Smooth muscle cell (in vitro differentiated cells): ENCODE results near the gene CALR. TPM values are rescaled to one million over a fixed set of nuclear protein-coding genes. Genes with fewer than 3 reads are reported as not detected.

ENCODE experiments used
- DNase-seq: peaks from one replicate; lab custom pipeline; 2025; ENCODE audit not compliant: unreplicated experiment; lab: John Stamatoyannopoulos, UW
- H2AFZ ChIP-seq: fragments of 200-600 bp; sonication (generic); 2 replicates; pipeline ENCODE4 v1.6.0; 2016; ENCODE audit warnings: antibody characterized with exemption, low read depth, mild to moderate bottlenecking
- H3F3A ChIP-seq: fragments of 200-600 bp; sonication (generic); 2 replicates; pipeline ENCODE4 v1.6.0; 2017; ENCODE audit warnings: antibody characterized with exemption, low read depth
- H3K27ac ChIP-seq: fragments of 200-600 bp; sonication (generic); 2 replicates; pipeline ENCODE4 v1.5.1; 2016; ENCODE audit warnings: low read depth, mild to moderate bottlenecking
- H3K27me3 ChIP-seq: fragments of 200-600 bp; sonication (generic); 2 replicates; pipeline ENCODE4 v1.6.1; 2016; ENCODE audit warnings: low read depth, mild to moderate bottlenecking
- H3K36me3 ChIP-seq: fragments of 200-600 bp; sonication (generic); 2 replicates; pipeline ENCODE4 v1.5.1; 2016; ENCODE audit warnings: low read depth
- H3K4me1 ChIP-seq: fragments of 200-600 bp; sonication (generic); 2 replicates; pipeline ENCODE4 v1.5.1; 2016; ENCODE audit warnings: low read depth
- H3K4me2 ChIP-seq: fragments of 200-600 bp; sonication (generic); 2 replicates; pipeline ENCODE4 v1.6.0; 2016; ENCODE audit warnings: mild to moderate bottlenecking
- H3K4me3 ChIP-seq: fragments of 200-600 bp; sonication (generic); 2 replicates; pipeline ENCODE4 v1.5.1; 2016; ENCODE audit warnings: mild to moderate bottlenecking
- H3K79me2 ChIP-seq: fragments of 200-600 bp; sonication (generic); 2 replicates; pipeline ENCODE4 v1.6.0; 2016; ENCODE audit warnings: low read depth, mild to moderate bottlenecking
- H3K9ac ChIP-seq: fragments of 200-600 bp; sonication (generic); 2 replicates; pipeline ENCODE4 v1.6.0; 2016; ENCODE audit warnings: low read depth
- H3K9me3 ChIP-seq: fragments of 200-600 bp; sonication (generic); replicated peaks from 2 replicates; pipeline ENCODE4 v1.5.1; 2016; ENCODE audit warnings: low read depth
- H4K20me1 ChIP-seq: fragments of 200-600 bp; sonication (generic); 2 replicates; pipeline ENCODE4 v1.6.0; 2016; ENCODE audit warnings: low read depth
- CTCF ChIP-seq: fragments of 200-600 bp; sonication (generic); IDR thresholded peaks from 2 replicates; pipeline ENCODE4 v1.5.1; 2017; ENCODE audit warnings: borderline replicate concordance, mild to moderate bottlenecking, antibody characterized with exemption; ENCODE audit not compliant: insufficient read depth, poor library complexity, severe bottlenecking
- WGBS: methylation state at CpG from one replicate; pipeline ENCODE4 v1.1.7; 2016; ENCODE audit warnings: low lambda C conversion rate; 5-methylcytosine and 5-hydroxymethylcytosine counted together
- polyA plus RNA-seq: library from polyadenylated mRNA; unstranded; fragments of >200 nt; fragmentation: Nextera tagmentation; extraction: Ambion mirVana; gene quantifications from 2 replicates; pipeline ENCODE4 v1.2.1, GENCODE V29; 2016
- total RNA-seq: library from RNA; depleted of rRNA; stranded (reverse); fragments of >200 nt; gene quantifications from 2 replicates; pipeline ENCODE4 v1.2.3, GENCODE V29; 2014

CALR gene
- total and polyA plus RNA-seq, 2 experiments from 2014 or later = 800 to 833 TPM

GRCh38 chr19:12938779-12939601 is 581 bp downstream of the CALR start:
- WGBS = 2% methylated on average over 54 of the region's 54 CpGs
- peak overlapping the region; percentile 74 for H3K27ac ChIP-seq
- H3K27me3 ChIP-seq = no peaks in the 10 kb centered on the region
- H3K36me3 ChIP-seq = no peaks in the 10 kb centered on the region
- H3K4me3 ChIP-seq = peak overlapping the region; percentile 84
- peaks cover 43% of the 10 kb centered on the region for H3F3A ChIP-seq
- H3K9me3 ChIP-seq = no peaks in the 10 kb centered on the region
- no peak for DNase-seq
- H3K4me2 ChIP-seq = peak overlapping the region; percentile 96
- peak overlapping the region; percentile 95 for H3K9ac ChIP-seq
- TF ChIP-seq CTCF = peak; percentile 26
- no peak overlapping the region for H2AFZ ChIP-seq
- peaks cover 38% of the 10 kb centered on the region for H3K79me2 ChIP-seq
- H4K20me1 ChIP-seq = peaks cover 55% of the 10 kb centered on the region
- H3K4me1 ChIP-seq = peaks cover 24% of the 10 kb centered on the region

GRCh38 chr19:12939975-12940423 is 1.6 kb downstream of the CALR start:
- H3K79me2 ChIP-seq = peaks cover 38% of the 10 kb centered on the region
- peaks cover 65% of the 10 kb centered on the region for H4K20me1 ChIP-seq

GRCh38 chr19:12940897-12941296 is 2.5 kb downstream of the CALR start:
- peaks cover 68% of the 10 kb centered on the region for H4K20me1 ChIP-seq
- no peak overlapping the region for H2AFZ ChIP-seq
- no peak for TF ChIP-seq CTCF
- no peaks in the 10 kb centered on the region for H3K36me3 ChIP-seq
- H3K4me2 ChIP-seq = peak overlapping the region; percentile 96
- no peak for DNase-seq
- H3F3A ChIP-seq = peaks cover 51% of the 10 kb centered on the region
- H3K4me3 ChIP-seq = peak overlapping the region; percentile 84
- no peaks in the 10 kb centered on the region for H3K9me3 ChIP-seq
- no peaks in the 10 kb centered on the region for H3K27me3 ChIP-seq
- WGBS = 92% methylated on average over 2 of the region's 2 CpGs
- H3K4me1 ChIP-seq = peaks cover 24% of the 10 kb centered on the region
- peak overlapping the region; percentile 74 for H3K27ac ChIP-seq
- H3K79me2 ChIP-seq = peaks cover 39% of the 10 kb centered on the region
- H3K9ac ChIP-seq = peak overlapping the region; percentile 95

More at GRCh38 chr19:12939975-12940423, 1.6 kb downstream of the CALR start:
- H3K27me3 ChIP-seq = no peaks in the 10 kb centered on the region
- peak overlapping the region; percentile 74 for H3K27ac ChIP-seq
- WGBS = 87% methylated on average over 10 of the region's 10 CpGs
- no peak for TF ChIP-seq CTCF
- H3K36me3 ChIP-seq = no peaks in the 10 kb centered on the region
- H3K4me1 ChIP-seq = peaks cover 24% of the 10 kb centered on the region
- peak overlapping the region; percentile 95 for H3K9ac ChIP-seq
- peaks cover 51% of the 10 kb centered on the region for H3F3A ChIP-seq
- no peak for DNase-seq
- H3K4me2 ChIP-seq = peak overlapping the region; percentile 96
- H3K4me3 ChIP-seq = peak overlapping the region; percentile 84
- H2AFZ ChIP-seq = no peak overlapping the region
- no peaks in the 10 kb centered on the region for H3K9me3 ChIP-seq
